ENCODE data around the gene ALDH1B1. TPM values are rescaled to one million over a fixed set of nuclear protein-coding genes. Genes with fewer than 3 reads are reported as not detected.

Gene ALDH1B1
- total and polyA plus RNA-seq, 2 of the 13 experiments (the other 11 are each of a cell fraction or from before 2014, with no cell fraction given), result 45.1 to 125 TPM

DNA sequence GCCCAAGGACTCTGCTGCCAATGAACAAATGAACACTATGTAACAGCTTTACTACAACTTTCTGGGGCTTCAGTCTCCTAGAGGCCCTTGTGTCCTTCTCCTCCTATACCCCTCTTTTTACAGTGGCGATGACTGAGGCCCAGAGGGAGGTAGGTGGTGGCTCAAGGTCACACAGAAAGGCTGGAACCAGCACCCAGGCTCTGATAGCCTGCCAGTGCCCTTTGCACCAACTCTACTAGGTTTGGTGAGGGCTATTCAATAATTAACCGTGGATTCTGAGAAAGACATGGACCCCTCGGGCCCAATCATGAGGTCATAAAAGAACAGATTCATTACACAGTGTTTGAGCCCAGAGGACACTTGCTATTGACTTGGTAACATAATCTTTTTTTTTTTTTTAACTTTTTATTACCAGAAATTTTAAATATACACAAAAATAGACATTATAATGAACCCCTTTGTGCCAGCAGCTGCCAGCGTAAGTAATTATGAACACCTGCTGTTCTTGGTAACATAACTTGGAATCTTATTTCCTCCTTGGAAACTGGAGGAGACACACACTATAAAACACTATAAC is 6.1 kb upstream of the ALDH1B1 start (continued):
- TF ChIP-seq, protein P1, sequence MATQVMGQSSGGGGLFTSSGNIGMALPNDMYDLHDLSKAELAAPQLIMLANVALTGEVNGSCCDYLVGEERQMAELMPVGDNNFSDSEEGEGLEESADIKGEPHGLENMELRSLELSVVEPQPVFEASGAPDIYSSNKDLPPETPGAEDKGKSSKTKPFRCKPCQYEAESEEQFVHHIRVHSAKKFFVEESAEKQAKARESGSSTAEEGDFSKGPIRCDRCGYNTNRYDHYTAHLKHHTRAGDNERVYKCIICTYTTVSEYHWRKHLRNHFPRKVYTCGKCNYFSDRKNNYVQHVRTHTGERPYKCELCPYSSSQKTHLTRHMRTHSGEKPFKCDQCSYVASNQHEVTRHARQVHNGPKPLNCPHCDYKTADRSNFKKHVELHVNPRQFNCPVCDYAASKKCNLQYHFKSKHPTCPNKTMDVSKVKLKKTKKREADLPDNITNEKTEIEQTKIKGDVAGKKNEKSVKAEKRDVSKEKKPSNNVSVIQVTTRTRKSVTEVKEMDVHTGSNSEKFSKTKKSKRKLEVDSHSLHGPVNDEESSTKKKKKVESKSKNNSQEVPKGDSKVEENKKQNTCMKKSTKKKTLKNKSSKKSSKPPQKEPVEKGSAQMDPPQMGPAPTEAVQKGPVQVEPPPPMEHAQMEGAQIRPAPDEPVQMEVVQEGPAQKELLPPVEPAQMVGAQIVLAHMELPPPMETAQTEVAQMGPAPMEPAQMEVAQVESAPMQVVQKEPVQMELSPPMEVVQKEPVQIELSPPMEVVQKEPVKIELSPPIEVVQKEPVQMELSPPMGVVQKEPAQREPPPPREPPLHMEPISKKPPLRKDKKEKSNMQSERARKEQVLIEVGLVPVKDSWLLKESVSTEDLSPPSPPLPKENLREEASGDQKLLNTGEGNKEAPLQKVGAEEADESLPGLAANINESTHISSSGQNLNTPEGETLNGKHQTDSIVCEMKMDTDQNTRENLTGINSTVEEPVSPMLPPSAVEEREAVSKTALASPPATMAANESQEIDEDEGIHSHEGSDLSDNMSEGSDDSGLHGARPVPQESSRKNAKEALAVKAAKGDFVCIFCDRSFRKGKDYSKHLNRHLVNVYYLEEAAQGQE (IDR thresholded peaks at IDR 0.05; ENCODE audit: borderline replicate concordance in 1 of 2, low read depth in 1 of 2, low read length in 2 of 2), result no peak
- TF ChIP-seq GFI1 (CRISPR knock-in tag; IDR thresholded peaks at IDR 0.05; ENCODE audit: borderline replicate concordance), result no peak
- peak; percentile 79 for TF ChIP-seq ZNF746 (CRISPR knock-in tag; IDR thresholded peaks at IDR 0.05)
- TF ChIP-seq ZNF263 (CRISPR knock-in tag; IDR thresholded peaks at IDR 0.05), result no peak
- TF ChIP-seq, protein P2, sequence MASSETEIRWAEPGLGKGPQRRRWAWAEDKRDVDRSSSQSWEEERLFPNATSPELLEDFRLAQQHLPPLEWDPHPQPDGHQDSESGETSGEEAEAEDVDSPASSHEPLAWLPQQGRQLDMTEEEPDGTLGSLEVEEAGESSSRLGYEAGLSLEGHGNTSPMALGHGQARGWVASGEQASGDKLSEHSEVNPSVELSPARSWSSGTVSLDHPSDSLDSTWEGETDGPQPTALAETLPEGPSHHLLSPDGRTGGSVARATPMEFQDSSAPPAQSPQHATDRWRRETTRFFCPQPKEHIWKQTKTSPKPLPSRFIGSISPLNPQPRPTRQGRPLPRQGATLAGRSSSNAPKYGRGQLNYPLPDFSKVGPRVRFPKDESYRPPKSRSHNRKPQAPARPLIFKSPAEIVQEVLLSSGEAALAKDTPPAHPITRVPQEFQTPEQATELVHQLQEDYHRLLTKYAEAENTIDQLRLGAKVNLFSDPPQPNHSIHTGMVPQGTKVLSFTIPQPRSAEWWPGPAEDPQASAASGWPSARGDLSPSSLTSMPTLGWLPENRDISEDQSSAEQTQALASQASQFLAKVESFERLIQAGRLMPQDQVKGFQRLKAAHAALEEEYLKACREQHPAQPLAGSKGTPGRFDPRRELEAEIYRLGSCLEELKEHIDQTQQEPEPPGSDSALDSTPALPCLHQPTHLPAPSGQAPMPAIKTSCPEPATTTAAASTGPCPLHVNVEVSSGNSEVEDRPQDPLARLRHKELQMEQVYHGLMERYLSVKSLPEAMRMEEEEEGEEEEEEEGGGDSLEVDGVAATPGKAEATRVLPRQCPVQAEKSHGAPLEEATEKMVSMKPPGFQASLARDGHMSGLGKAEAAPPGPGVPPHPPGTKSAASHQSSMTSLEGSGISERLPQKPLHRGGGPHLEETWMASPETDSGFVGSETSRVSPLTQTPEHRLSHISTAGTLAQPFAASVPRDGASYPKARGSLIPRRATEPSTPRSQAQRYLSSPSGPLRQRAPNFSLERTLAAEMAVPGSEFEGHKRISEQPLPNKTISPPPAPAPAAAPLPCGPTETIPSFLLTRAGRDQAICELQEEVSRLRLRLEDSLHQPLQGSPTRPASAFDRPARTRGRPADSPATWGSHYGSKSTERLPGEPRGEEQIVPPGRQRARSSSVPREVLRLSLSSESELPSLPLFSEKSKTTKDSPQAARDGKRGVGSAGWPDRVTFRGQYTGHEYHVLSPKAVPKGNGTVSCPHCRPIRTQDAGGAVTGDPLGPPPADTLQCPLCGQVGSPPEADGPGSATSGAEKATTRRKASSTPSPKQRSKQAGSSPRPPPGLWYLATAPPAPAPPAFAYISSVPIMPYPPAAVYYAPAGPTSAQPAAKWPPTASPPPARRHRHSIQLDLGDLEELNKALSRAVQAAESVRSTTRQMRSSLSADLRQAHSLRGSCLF (CRISPR knock-in tag; IDR thresholded peaks at IDR 0.05; ENCODE audit: borderline replicate concordance), result no peak
- no peak for TF ChIP-seq HIVEP1 (CRISPR knock-in tag; IDR thresholded peaks at IDR 0.05)
- TF ChIP-seq ZKSCAN8 (CRISPR knock-in tag; IDR thresholded peaks at IDR 0.05; ENCODE audit: borderline replicate concordance), result peak; percentile 61; the same call in 1 of the 2 replicates
- TF ChIP-seq, protein P3, sequence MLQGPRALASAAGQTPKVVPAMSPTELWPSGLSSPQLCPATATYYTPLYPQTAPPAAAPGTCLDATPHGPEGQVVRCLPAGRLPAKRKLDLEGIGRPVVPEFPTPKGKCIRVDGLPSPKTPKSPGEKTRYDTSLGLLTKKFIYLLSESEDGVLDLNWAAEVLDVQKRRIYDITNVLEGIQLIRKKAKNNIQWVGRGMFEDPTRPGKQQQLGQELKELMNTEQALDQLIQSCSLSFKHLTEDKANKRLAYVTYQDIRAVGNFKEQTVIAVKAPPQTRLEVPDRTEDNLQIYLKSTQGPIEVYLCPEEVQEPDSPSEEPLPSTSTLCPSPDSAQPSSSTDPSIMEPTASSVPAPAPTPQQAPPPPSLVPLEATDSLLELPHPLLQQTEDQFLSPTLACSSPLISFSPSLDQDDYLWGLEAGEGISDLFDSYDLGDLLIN (CRISPR knock-in tag; IDR thresholded peaks at IDR 0.05; ENCODE audit: borderline replicate concordance), result no peak
- no peak for TF ChIP-seq NFKBIZ (CRISPR knock-in tag; IDR thresholded peaks at IDR 0.05)
- peak; percentile 58 for TF ChIP-seq HMG20A (CRISPR knock-in tag; IDR thresholded peaks at IDR 0.05; ENCODE audit: borderline replicate concordance)
- no peak for TF ChIP-seq ZNF256 (CRISPR knock-in tag; conservative IDR thresholded peaks at IDR 0.05)
- no peak for TF ChIP-seq AKAP8 (CRISPR knock-in tag; IDR thresholded peaks at IDR 0.05)
- no peak for TF ChIP-seq SRF (IDR thresholded peaks at IDR 0.05; ENCODE audit: low read depth, low read length)
- no peak for TF ChIP-seq ZNF33A (CRISPR knock-in tag; IDR thresholded peaks at IDR 0.05; ENCODE audit: borderline replicate concordance)
- no peak for TF ChIP-seq GABPA (IDR thresholded peaks at IDR 0.05; ENCODE audit: low read depth, low read length)
- no peak for TF ChIP-seq GABPA (CRISPR knock-in tag; IDR thresholded peaks at IDR 0.05; ENCODE audit: low read depth)
- no peak for TF ChIP-seq HOXD1 (CRISPR knock-in tag; IDR thresholded peaks at IDR 0.05)
- TF ChIP-seq ZNF430 (CRISPR knock-in tag; IDR thresholded peaks at IDR 0.05), result no peak

Data from HepG2 (cell line).